GM21737 (cell line): ENCODE results near the gene PUS10.
"Not testable (repeated sequence)": the region's sequence is repeated elsewhere in the genome, so short reads cannot be mapped to it uniquely, and the experiment has no call there.

Experiments used
- ATAC-seq: cut with Tn5 transposase; IDR thresholded peaks from one replicate; pipeline ENCODE4 v1.9.1; 2021; ENCODE audit warnings: mild to moderate bottlenecking, moderate library complexity; ENCODE audit not compliant: unreplicated experiment

Gene PUS10

DNA sequence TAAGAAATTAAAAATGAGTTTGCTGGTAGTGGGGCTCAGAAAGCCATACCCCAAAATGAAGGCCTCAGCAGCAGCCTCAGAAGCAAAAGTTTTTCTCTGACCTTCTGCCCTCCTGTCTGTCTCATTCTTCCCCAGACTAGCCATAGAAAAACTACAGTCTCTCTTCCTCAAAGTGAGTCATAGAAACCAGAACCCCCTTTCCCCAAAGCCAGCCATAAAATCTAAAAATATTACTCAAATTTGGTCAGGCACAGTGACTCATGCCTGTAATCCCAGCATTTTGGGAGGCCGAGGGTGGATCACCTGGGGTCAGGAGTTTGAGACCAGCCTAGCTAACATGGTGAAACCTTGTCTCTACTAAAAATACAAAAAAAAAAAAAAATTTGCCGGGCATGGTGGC lies 5.8 kb downstream of the PUS10 start:
- ATAC-seq = not testable (repeated sequence)

DNA sequence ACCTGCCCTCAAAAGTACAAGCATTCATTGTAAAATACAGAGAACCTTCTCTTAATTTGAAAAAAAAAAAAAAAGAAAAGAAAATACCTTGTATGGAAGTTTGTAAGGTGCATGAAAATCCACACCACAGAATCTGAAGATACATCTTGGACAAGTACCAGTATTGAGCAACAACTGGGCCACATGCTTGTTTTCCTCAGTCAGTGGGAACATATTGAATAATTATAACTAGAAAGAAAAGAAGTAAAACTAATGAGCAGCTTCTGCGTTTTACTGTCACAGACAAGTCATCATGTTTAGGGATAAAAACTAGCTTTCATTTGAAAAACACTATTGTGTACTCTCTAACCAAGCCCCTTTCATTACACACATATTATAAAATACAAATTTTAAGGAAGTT lies 6.4 kb downstream of the PUS10 start:
- ATAC-seq = no peak

DNA sequence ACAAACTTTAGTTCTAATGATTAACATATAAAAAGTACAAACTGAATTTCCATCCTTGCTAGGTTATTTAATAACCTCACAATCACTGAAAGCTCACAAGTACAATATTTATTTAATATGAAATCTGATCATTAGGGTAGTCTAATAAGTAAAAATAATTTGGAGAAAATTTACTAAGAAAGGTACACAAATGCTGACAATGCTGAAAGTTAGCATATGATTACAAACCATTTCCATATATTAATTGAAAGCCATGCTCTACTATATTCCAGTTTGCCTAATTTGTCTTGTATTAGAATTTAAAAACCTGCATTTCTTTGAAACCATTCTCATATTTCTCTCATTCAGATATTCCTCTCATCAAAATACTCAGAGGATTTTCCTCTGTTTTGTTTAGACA lies 8.7 kb downstream of the PUS10 start:
- no peak for ATAC-seq

DNA sequence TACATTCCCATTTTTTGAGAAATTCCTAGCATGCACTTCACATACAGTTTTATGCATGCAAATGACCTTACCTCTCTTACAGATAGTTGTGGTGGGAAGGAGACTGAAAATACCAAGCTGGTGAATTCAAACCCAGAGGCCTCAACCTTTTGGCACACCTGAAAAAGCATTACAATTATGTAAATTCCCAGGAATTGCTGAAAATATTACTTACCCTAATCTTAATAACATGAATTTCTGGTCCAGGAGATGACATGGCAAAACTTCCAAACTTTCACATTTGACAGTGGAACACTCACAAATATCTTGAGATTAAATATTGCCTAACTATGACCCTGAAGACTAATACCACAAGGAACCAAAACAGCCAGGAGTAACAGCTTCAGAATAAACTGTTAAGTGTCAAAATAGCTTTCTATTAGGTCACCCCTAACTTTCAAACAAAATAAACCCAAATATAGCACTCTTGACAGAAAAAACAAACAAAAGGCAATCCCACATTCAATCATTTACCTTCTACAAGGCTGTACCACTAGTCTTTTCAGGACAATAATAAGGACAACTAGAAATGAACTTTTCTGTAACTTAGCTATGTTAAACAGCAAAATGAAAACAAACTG lies 11.5 kb downstream of the PUS10 start:
- ATAC-seq = no peak

DNA sequence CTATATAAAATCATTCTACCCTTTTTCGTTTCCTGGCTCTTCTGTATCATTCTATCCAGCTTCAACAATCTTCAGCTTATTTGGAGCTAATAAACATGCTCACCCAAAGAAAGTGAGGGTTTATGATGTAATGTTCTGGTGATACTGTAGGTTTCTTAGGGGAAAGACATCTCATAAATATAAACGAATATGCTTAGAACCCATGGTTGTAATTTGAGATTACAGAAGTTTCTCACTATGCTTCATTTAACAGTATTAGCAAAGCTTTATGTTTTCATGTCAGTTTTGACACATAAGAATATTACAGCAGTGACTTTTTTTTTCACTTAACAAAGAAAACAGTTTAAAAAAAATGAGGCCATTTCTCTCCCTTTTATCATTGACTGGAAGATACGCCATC lies 12.3 kb downstream of the PUS10 start:
- ATAC-seq = no peak

DNA sequence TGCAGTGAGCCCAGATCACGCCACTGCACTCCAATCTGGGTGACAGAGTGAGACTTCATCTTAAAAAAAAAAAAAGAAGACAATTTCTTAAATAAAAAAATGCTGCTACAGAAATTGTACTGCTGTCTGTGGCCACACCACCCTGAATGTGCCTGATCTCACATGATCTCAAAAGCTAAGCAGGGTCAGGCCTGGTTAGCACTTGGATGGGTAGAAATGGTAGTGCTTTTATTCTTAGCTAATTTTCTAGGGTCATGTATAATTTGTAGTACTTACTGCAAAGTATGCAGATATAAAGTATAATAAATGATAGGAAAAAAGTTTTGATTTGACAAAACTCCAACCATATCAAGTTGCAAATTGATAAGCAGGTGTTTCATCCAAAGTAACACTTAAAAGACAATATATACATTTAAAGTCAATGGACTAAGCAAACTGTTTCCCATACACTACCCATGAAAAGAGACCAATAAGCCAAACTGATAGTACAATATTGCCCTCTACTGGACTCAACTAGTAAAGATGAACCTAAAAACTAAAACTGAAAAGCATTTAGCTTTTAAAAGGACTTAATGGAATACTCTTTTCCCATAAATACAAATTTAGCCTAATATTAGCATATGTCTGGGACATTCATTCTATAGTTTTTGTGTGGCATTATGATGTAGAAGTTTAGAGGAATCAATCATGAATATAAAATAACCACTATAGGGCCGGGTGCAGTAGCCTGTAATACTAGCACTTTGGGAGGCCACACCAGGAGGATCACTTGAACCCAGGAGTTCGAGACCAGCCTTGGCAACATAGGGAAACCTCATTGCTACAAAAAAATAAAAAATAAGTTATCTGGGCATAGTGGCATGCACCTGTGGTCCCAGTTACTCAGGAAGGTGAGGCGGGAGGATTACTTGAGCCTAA lies 19.2 kb downstream of the PUS10 start:
- no peak for ATAC-seq

DNA sequence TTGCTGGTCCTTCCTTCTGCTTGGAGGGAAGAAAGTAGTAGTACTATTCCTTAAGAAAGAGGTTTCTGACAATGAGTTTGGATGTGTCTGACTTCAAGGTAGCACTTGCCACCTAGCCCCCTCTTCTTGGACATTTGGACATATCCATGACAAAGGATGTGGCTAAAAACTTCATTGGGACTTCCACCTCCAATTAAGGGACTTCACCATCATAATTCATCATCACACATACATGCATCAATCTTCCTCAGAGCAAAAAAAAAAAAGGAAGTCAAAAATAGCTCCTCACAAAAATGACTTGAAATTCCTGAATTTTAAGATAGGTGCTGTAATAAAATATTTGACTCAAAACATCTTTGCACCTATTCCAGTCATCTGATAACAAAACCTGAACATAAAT lies 23.9 kb downstream of the PUS10 start:
- no peak for ATAC-seq

DNA sequence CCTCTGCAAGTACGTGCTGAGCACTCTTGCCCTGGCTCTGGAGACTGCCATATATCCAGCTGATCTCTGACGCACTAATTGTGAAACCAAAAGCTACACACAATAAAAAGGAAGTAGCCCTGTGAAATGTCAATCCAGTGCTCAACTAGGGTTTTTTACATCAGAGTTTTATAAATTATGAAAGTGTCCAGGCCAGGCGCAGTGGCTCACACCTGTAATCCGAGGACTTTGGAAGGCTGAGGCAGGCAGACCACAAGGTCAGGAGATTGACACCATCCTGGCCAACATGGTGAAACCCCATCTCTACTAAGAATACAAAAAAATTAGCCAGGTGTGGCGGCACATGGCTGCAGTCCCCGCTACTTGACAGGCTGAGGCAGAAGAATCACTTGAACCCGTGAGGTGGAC lies 25.1 kb downstream of the PUS10 start:
- ATAC-seq = peak; percentile 94

DNA sequence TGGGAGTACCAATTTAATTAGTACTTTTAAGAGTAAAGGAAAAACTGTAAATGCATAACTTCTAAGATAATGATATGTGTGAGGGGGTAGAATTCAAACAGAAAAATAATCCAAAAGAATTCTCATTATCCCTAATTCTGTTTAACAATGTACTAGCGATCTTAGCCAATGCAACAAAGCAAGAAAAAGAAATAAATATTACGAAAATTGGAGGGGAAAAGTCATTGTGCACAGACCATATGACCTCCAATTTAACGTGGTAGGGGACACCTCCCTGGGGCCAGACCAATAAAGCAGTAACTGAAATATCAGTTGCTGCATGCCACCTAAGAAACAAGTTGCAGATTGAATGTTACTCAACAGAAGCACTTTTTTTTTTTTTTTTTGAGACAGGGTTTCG lies 26.4 kb downstream of the PUS10 start:
- no peak for ATAC-seq

DNA sequence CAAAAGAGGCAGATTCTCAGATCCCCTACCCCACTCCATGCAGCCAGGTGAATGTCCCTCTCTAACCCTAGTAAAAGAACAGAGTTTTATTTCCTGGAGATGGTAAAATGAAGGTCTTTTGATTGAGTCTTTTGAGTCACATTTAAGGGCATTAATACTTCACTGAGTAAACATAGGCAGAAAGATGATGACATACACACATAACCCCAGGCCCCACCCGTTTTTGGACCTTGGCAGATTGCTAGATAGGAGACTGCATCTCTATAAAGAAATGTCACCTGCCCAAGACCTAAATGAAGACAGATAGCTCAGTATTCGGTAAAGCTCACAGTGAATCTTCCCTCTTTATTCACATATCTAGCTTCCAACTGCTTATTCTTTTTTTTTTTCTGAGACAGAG lies 28.8 kb downstream of the PUS10 start:
- ATAC-seq = no peak

DNA sequence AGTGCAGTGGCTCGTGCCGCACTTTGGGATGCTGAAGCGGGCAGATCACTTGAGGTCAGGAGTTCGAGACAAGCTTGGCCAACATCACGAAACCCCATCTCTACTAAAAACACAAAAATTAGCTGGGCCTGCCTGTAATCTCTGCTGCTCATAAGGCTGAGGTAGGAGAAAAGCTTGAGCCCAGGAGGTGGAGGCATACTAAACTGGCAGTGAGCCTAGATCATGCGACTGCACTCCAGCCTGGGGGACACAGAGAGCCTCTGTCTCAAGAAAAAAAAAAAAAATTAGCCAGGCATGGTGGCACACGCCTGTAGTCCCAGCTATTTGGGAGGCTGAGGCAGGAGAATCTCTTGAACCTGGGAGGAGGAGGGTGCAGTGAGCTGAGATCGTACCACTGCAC lies 30.4 kb downstream of the PUS10 start:
- ATAC-seq = not testable (repeated sequence)

DNA sequence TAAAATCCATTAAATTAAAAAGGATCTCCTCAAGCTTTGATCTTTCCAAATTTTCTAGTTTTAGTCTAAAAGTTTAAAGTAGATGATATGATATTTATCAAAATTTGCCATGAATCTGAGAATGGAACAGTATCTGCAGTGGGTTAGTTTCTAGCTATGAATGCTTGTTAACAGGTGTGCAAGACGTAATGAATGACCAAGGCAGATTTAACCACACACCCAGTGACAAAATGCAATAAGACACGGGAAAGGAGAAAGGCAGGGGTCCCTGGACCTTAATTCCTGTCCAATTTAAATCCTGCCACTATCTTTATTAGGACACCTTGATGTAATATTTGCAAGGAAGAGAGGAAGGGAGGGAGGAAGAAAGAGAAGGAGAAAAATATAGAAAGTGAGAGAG lies 31.0 kb downstream of the PUS10 start:
- ATAC-seq = no peak

DNA sequence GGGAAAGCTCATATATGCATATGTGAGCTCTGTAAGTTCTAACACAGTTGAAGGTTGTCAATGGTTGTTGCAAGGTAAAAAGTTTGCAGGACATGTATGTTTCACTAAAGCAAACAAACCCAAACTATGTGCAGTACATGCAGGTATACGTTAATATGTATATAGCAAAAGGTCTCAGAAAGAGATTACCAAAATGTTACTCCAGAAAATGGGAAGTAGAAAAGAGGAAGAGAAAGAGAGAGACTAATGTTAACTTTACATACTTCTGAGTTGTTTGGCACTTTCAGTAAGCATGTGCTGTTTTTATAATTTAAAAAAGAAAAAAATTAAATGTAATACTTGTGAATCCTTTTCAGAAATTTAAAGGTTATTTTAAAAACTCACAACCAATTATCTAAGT lies 33.3 kb downstream of the PUS10 start:
- ATAC-seq = no peak

DNA sequence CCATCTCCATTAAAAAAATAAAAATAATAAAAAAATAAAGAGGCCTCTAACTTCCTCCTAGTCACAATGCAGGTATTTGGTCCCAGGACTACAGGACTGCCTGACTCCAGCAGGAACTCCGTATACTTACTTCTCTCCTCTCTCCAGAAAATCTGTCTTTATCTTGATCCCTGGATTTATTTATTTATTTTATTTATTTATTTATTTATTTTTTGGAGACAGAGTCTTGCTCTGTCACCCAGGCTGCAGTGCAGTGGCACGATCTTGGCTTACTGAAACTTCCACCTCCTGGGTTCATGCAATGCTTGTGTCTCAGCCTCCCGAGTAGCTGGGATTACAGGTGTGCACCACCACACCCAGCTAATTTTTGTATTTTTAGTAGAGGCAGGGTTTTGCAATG lies 36.0 kb downstream of the PUS10 start:
- ATAC-seq = not testable (repeated sequence)

DNA sequence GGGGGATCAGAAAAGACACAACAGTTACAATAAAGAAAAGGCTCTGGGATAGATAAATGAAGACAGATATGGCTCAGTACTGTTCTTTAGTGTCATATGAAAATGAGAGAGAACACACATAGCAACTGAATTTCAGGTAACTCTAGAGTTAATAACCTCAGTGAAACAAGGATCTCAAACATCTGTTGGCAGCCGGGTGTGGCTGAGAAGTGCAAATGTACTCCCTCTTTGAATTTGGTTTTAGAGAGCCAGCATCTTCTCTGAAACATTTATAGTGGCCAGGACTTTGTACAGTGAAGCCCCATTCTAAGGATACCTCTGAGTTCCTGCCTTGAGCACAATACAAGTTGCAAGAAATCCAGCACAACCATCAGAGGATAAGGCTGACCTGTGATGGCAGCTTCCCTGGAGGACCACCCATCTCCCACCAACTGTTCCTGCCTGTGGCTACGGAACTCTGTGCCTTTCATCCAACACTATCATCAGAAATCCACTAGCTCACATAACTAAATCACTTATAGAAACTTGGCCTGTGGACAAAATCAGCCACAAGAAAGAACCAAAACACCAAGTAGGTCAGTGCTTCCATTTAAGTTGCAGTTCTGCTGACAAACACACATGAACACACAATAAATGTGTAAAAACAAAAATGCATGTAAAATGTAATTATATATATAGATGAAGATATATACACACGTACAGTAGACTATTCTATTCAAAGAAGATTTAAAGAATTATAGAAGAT lies 37.8 kb downstream of the PUS10 start:
- no peak for ATAC-seq

DNA sequence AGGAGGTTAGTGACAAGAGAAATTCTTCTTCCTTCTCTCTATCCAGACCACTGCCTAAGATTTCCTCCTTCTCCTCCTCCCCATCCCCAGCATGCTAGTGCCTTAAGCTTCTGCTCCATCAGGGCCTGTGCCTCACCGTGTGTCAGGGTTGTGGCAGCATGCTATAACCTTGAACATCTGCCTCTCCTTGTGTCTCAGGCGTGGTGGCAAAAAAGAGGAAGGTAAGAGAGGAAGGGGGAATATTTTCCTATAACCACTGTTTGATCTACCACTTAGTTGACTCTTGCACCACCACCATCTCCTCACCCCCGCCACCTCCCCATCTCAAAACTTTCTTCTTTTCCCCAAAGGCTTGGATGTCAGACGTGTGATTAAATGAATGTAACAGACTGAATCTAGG lies 38.8 kb downstream of the PUS10 start:
- ATAC-seq = no peak

DNA sequence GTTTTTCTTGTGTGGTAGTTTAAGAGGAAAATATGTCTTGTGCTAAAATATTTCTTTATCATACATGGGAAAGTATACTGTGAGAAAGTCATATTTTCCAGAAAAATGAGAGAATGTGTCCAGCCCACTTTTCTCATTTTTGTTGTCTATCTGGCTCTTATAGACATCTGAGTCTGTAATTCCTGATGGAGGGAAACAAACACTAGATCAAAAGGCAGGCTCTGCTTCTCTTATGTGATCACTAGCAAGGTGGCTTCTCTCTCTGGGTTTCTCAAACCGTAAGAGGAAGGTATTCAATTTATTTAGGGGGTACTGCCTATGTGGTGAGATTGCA lies 40.5 kb downstream of the PUS10 start:
- no peak for ATAC-seq

DNA sequence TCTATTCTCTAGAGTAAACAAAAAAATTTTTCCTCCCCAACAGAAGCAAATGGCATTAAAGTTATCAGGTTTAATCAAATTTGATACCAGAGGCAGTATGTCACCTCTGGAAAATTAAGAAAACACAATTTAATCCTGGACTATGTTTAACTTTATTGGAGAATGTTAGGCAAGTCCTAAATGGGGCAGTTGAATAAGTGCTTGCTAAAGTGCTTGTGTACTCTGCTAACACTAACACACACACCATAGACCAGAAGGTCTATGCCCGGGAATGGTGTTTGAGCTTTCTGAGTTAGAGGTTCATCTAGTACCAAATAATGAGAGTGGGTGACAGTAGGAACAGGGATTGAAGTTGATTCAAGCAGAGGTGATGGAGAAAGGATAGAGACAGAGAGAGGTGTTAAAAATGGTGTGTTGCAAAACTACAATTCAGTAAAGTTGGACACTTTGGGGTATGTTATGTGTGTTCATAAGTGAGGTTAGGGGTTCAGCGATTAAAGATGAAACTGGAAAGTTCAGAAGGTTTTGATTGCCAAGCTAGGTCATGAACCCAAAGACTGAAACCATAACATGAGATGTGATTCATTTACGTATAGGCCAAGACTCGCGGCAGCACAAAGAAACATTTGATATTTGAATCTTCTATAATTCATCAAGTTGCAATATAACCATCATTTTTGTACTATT lies 41.0 kb downstream of the PUS10 start:
- ATAC-seq = no peak

DNA sequence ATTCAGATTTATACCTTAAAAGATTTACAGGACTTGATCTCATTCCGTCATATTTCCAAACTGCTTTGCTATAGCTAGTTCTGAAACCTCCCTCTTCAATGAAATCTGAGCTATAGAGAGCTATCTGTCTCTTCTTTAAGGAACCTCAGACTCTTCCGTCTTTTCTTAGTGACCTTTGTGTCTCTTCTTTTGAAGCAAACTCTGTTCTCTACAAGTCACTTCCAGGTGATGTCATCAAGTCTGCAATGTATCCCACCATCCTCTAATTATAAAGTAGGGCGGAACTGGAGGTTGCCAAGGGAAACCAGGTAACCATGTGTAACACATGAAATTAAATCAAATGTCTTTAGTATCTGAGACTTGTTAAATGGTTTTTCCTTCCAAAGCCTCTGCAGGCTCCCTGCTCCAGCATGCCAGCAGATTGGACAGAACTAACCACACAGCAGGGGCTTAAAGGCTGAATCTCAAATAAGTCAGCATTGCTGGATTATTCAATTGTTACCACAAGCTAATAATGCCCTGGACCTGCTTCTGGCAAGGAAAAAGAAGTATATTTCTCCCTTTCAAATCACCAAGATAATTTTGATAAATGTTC lies 41.7 kb downstream of the PUS10 start:
- ATAC-seq = no peak

DNA sequence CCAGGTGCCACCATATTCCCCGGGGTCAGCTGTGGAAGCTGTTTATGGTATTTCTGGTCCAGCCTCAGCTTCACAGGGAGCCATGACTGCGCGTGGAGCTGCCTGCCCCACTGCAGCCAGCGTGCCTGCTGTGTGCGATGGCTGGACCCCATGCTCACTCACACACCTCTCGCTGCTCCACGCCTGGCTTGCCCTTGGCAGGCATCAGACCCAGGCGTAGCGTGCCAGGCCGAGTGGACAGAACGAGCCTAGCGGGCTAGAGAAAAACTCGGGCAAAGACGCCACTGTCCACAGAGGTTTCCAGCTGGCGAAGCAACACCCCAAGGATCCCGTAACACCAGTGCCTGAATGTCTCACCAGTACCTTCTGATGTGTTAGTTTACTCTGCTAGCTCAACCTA lies 43.4 kb downstream of the PUS10 start:
- no peak for ATAC-seq

DNA sequence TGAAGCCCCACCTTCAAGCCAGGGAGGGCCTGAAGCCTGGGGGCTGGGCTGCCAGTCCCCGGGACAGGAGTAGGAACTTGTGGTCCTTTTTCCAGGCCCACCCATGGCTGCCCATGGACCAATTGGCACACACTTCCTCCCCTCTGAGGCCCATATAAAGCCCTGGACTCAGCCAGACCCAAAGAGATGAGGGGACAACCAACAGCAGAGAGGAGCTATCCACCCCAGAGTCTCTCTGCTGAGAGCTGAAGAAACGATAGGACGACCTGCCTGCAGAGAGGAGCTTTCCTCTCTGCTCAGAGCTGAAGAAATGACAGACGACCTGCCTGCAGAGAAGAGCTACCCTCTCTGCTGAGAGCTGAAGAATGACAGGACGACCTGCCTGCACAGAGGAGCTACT lies 44.4 kb downstream of the PUS10 start:
- no peak for ATAC-seq
